Measurements from ENCODE around the gene ARID1B.

- TF ChIP-seq CTCF (IDR thresholded peaks at IDR 0.05) (no peak), POLR2A (IDR thresholded peaks at IDR 0.05) (no peak)
Measured at GRCh38 chr6:156909212-156910010, 132.2 kb downstream of the ARID1B start.

Data from adrenal gland (tissue), 5 donors.